Tibial nerve (tissue), 4 donors: ENCODE results near the gene HSFX2. TPM values are rescaled to one million over a fixed set of nuclear protein-coding genes. Genes with fewer than 3 reads are reported as not detected.
"Not testable (repeated sequence)": the region's sequence is repeated elsewhere in the genome, so short reads cannot be mapped to it uniquely, and the experiment has no call there.

Experiments used
- DNase-seq, 2 donors: peaks; one replicate each; pipeline ENCODE4 v3.0.0-alpha.2; 2019; ENCODE audit warnings: low spot score in 2 of 2
- H3K27ac ChIP-seq, 4 donors: fragments of 200-600 bp; sonication (generic) in 3 of 4; one replicate each; pipeline ENCODE4 v1.5.1; 2017 to 2019; ENCODE audit warnings: mild to moderate bottlenecking in 1 of 4
- H3K27me3 ChIP-seq, 2 donors: fragments of 200-600 bp; sonication (generic) in 1 of 2; one replicate each; pipeline versions ENCODE4 v1.5.1 to v1.6.0; 2017 to 2019
- H3K36me3 ChIP-seq, 3 donors: fragments of 200-600 bp; sonication (generic); one replicate each; pipeline ENCODE4 v1.5.1; 2018 to 2019
- H3K4me1 ChIP-seq, 4 donors: fragments of 200-600 bp; sonication (generic) in 3 of 4; one replicate each; pipeline ENCODE4 v1.5.1; 2017 to 2019
- H3K4me3 ChIP-seq, 4 donors: fragments of 200-600 bp; sonication (generic) in 3 of 4; one replicate each; pipeline ENCODE4 v1.5.1; 2017 to 2019; ENCODE audit warnings: mild to moderate bottlenecking in 1 of 4, moderate library complexity in 1 of 4
- H3K9me3 ChIP-seq, 4 donors: fragments of 200-600 bp; sonication (generic) in 3 of 4; one replicate each; pipeline ENCODE4 v1.5.1; 2017 to 2019
- EP300 ChIP-seq, 2 donors: sonication (generic); formaldehyde crosslinking; IDR thresholded peaks; one replicate each; pipeline ENCODE4 v1.6.1; 2017; ENCODE audit warnings: antibody characterized with exemption in 2 of 2, mild to moderate bottlenecking in 1 of 2
- POLR2A ChIP-seq, 2 donors: fragments of 450-650 bp; IDR thresholded peaks; one replicate each; pipeline ENCODE4 v1.6.1; 2017; ENCODE audit warnings: antibody characterized with exemption in 2 of 2, mild to moderate bottlenecking in 2 of 2, moderate library complexity in 2 of 2
- WGBS, 2 donors: methylation state at CpG; one replicate each; pipeline ENCODE4 v1.1.5; 2018; 5-methylcytosine and 5-hydroxymethylcytosine counted together
- total RNA-seq, 4 donors: library from RNA; depleted of rRNA; stranded (reverse); fragments of >200 nt; gene quantifications; one replicate each; pipeline ENCODE4 v1.1.0, GENCODE V29; 2016
- TF ChIP-seq, protein P1 (sequence below), 5 experiments: fragments of 200-600 bp in 3 of 5; fragments of 450-650 bp in 2 of 5; sonication (generic) in 3 of 5; IDR thresholded peaks; one replicate each; pipeline ENCODE4 v1.5.1; 2016 to 2019; ENCODE audit warnings: antibody characterized with exemption in 5 of 5, mild to moderate bottlenecking in 3 of 5, moderate library complexity in 2 of 5

Gene HSFX2
- total RNA-seq, 4 donors from 2014 or later: 1.2 to 3.3 TPM; not detected in 2

DNA sequence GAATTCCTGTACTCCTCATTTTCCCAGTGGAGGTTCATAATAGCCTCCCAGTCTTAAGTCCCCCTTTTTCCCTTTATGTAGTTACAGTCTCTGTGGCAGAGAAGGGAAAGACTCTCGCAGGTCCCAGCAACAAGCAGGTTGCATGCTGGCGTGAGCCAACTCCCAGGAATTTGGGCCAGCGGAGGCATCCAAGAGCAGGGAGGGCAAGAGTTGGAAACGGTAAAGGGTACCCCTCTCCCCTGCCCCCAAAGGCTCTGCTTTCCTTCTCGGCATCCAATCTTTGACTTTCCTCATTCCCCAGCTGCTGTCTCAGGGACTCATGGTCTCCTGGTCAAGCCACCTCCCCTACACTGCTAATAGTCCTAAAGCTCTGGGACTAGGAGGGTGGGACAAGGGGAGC lies 15.4 kb upstream of the HSFX2 start:
- Histone ChIP-seq H3K36me3 (no peaks in the 10 kb centered on the region), H3K27ac (no peak overlapping the region), H3K4me3 (no peak overlapping the region), H3K27me3 (no peaks in the 10 kb centered on the region), H3K9me3 (no peaks in the 10 kb centered on the region), H3K4me1 (no peaks in the 10 kb centered on the region)
- WGBS, 2 donors: 76 to 92% methylated on average over 4 to 5 of the region's 5 CpGs
- DNase-seq: no peak
- TF ChIP-seq, protein P1, sequence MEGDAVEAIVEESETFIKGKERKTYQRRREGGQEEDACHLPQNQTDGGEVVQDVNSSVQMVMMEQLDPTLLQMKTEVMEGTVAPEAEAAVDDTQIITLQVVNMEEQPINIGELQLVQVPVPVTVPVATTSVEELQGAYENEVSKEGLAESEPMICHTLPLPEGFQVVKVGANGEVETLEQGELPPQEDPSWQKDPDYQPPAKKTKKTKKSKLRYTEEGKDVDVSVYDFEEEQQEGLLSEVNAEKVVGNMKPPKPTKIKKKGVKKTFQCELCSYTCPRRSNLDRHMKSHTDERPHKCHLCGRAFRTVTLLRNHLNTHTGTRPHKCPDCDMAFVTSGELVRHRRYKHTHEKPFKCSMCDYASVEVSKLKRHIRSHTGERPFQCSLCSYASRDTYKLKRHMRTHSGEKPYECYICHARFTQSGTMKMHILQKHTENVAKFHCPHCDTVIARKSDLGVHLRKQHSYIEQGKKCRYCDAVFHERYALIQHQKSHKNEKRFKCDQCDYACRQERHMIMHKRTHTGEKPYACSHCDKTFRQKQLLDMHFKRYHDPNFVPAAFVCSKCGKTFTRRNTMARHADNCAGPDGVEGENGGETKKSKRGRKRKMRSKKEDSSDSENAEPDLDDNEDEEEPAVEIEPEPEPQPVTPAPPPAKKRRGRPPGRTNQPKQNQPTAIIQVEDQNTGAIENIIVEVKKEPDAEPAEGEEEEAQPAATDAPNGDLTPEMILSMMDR (IDR thresholded peaks at IDR 0.05): no peak
- TF ChIP-seq EP300 (IDR thresholded peaks at IDR 0.05) (no peak), POLR2A (IDR thresholded peaks at IDR 0.05) (no peak)

DNA sequence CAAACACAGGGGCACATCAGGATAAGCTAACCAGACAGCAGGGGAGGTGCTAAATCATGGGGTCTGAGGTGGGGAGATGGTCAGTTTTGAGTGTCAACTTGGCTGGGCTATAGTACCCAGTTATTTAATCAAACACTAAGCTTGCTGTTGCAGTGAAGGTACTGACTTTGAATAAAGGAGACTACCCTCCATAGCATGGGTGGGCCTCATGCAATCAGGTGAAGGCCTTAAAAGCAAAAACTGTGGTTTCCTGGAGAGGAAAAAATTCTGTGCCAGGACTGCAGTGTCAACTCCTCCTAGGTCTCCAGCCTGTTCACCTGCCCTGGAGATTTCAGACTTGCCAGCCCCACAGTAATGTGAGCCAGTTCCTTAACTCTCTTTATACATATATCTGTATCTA lies 12.6 kb upstream of the HSFX2 start:
- no peaks in the 10 kb centered on the region for H3K27me3 ChIP-seq
- no peak for DNase-seq
- H3K4me1 ChIP-seq: no peaks in the 10 kb centered on the region
- no peaks in the 10 kb centered on the region for H3K9me3 ChIP-seq
- H3K36me3 ChIP-seq: peaks cover 0 to 5% (median 0%) of the 10 kb centered on the region in 3 donors
- no peak overlapping the region for H3K27ac ChIP-seq
- no peak overlapping the region for H3K4me3 ChIP-seq
- no peak for TF ChIP-seq EP300 (IDR thresholded peaks at IDR 0.05)
- TF ChIP-seq, protein P1 (IDR thresholded peaks at IDR 0.05): no peak
- TF ChIP-seq POLR2A (IDR thresholded peaks at IDR 0.05): no peak

DNA sequence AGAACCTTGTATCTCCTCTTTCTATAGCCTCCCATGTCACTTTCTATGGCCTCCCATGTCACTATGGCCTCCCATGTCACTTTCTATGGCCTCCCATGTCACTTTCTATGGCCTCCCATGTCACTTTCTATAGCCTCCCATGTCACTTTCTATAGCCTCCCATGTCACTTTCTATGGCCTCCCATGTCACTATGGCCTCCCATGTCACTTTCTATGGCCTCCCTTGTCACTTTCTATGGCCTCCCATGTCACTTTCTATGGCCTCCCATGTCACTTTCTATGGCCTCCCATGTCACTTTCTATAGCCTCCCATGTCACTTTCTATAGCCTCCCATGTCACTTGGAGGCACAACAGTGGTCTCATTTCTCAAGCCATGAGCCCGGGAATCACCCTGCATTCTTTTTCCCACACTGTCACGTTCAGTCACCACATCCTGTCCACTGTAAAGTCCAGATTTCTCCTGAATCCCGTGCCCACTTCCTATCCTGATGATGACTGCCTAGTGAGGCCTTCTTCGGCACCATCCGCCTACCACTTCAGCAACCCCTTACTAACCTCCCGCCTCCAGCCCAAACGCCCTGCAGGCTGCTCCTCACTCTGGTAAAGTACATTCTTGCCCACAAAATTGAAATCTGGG lies 10.3 kb upstream of the HSFX2 start:
- not testable (repeated sequence) for H3K27me3 ChIP-seq, H3K9me3 ChIP-seq, DNase-seq, H3K36me3 ChIP-seq, H3K4me3 ChIP-seq, H3K27ac ChIP-seq, H3K4me1 ChIP-seq
- 85 to 88% methylated on average over 7 of the region's 7 CpGs for WGBS, 2 donors

DNA sequence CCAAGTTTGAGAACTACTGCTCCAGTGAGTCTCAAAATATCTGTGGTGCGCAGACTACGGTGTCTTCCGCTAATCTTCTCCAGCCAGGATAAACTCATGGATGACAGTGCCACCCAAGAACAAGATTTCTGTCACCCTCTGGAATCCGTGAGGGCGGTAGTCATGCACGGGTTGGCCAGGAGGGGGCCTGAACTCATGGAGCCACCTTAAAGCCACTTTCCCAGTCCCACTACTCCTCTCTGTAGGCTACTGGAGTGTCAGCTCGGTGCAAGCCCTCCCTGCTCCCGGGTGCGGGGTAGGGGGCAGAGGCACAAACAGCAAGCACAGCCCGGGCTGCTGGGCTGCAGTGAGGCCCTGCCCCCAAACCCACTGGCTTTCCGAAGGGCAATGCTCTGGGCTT lies 3.5 kb upstream of the HSFX2 start:
- H3K36me3 ChIP-seq, H3K4me3 ChIP-seq, H3K9me3 ChIP-seq, H3K4me1 ChIP-seq, H3K27ac ChIP-seq, DNase-seq, H3K27me3 ChIP-seq: not testable (repeated sequence)
- WGBS, 2 donors: no CpG with 5 or more reads among the region's 11 CpGs

DNA sequence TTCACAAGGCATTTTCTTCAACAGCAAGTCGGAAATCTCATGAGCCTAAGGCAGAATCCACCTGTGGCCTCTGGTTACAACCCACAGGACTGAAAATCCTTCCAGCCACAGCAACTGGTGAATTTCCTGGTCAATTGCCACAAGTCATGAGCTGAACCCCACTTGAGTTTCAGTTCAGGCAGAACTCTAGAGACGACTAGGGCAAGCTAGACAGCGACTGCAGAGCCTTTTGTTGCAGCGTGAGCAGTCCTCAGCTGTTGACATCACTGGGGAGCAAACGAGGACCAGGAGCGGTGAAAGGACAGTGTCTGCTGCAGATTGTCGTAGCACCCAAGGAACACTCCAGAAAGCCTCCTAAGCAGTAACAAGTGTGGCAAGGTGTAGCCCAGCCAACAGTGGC lies 829 bp upstream of the HSFX2 start:
- not testable (repeated sequence) for H3K4me1 ChIP-seq, H3K27me3 ChIP-seq, H3K4me3 ChIP-seq, H3K36me3 ChIP-seq, DNase-seq, H3K27ac ChIP-seq, H3K9me3 ChIP-seq
- no CpG with 5 or more reads among the region's 7 CpGs for WGBS, 2 donors

DNA sequence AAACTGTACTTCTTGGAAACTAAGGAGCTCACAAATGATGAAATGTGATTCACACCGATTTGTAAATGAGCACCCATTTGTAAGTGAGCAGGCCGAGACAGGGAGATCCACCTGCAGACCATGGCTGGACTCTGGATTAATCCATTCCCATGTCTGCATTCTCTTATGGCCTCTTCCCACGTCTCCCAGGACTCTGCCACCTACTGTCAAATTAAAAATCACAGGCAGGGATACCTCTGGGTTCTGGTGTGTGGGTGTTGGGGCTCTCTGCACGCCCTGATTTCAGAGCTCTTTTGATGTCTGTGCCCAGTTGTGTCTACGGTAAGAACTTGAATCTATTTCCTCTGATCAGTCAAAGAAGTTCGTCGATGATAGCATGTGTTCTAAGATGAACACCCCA lies 4.1 kb downstream of the HSFX2 start:
- not testable (repeated sequence) for DNase-seq, H3K36me3 ChIP-seq, H3K4me1 ChIP-seq, H3K4me3 ChIP-seq, H3K9me3 ChIP-seq, H3K27me3 ChIP-seq, H3K27ac ChIP-seq
- no CpG with 5 or more reads among the region's 7 CpGs for WGBS, 2 donors

DNA sequence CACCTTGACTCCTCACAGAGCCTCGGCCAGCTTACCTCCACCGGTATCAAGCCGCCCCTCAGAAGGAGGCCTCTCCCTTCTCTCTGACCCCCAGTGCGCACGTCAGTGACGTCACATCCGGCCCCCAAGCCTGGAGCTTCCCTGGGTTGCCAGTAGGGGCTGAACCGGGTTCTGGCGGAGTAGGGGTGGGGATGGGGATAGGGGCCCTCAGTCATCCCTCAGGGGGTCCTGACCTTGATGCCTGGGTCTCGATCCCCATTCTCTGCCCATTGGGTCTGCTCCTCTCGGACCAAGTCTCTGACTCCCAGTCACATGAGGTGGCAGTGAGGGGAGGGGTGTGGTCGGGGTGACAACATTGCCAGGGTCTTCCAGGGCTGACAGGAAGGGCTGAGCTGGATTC lies 7.8 kb downstream of the HSFX2 start, which contains the start of gene MAGEA9B:
TSS of gene MAGEA9B (minus strand) at position 101 of the 400 bp plus-strand sequence. CDS start 4,280 bp downstream, outside the sequence.
- not testable (repeated sequence) for H3K9me3 ChIP-seq, DNase-seq, H3K27ac ChIP-seq, H3K4me3 ChIP-seq, H3K27me3 ChIP-seq, H3K36me3 ChIP-seq, H3K4me1 ChIP-seq
- no CpG with 5 or more reads among the region's 12 CpGs for WGBS, 2 donors

DNA sequence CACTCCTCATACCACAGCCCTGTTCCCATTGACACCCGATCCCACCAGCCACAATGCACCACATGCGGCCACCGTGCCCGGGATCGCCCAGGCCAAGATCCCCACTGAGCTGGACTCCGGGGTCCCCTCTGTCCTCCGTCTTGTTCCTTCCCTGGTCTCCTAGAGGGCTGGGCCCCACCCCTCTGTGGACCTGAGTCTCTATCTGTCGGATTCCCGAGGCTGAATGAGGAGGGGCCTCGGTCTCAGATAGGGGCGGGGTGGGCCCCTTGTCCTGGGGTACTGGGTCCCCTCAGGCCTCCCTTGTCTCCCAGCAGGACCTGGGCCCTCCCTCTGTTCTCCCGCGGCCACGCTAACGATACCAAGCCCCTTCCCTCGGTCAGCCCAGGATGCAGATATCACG lies 9.5 kb downstream of the HSFX2 start:
- WGBS, 2 donors: 91% methylated on average over 7 of the region's 17 CpGs; no CpG with 5 or more reads in 1 of the 2 donors

DNA sequence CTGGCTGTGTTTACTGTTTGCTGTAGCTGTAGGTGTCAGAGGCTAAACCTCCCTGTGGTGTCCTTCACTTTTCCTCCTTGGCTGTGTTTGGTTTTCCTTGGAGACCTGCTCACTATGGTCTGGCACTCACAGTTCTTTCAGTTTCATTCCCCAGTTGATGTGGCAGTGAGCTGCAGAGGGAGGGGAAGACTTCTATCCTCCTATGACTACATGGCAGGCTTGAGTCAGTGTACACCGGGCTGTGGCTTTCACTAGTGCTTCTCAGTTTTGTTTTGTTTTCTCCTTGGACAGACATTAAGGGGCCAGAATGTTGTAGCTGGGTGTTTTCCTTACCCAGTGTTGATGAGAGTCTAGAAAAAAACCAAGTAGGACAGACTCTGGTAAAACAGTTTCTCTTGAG lies 21.7 kb downstream of the HSFX2 start:
- H3K27me3 ChIP-seq, H3K9me3 ChIP-seq, DNase-seq, H3K27ac ChIP-seq, H3K36me3 ChIP-seq, H3K4me3 ChIP-seq, H3K4me1 ChIP-seq: not testable (repeated sequence)
- WGBS, 2 donors: no CpG with 5 or more reads among the region's 1 CpG

More for the DNA sequence above, 9.5 kb downstream of the HSFX2 start:
- not testable (repeated sequence) for H3K4me1 ChIP-seq, DNase-seq, H3K4me3 ChIP-seq, H3K36me3 ChIP-seq, H3K27ac ChIP-seq, H3K9me3 ChIP-seq, H3K27me3 ChIP-seq
